SK-N-SH treated with all-trans-retinoic acid at 6 μM for 48 hours (cell line): ENCODE results near the gene TLR9.

Experiments
- CSDC2 ChIP-seq: fragments of 250-450 bp; sonication (Bioruptor Pico); IDR thresholded peaks from 2 replicates; pipeline ENCODE4 v1.5.0; 2020; ENCODE audit warnings: mild to moderate bottlenecking, moderate library complexity
- ESRRG ChIP-seq: fragments of 250-450 bp; sonication (Bioruptor Pico); IDR thresholded peaks from 2 replicates; pipeline ENCODE4 v1.6.1; 2021; ENCODE audit warnings: mild to moderate bottlenecking
- TSHZ2 ChIP-seq: fragments of 250-450 bp; sonication (Bioruptor Pico); IDR thresholded peaks from 2 replicates; pipeline ENCODE4 v1.5.0; 2020; ENCODE audit warnings: mild to moderate bottlenecking, moderate library complexity
- ZFP30 ChIP-seq: fragments of 450-650 bp; formaldehyde crosslinking; IDR thresholded peaks from 2 replicates; pipeline ENCODE4 v1.5.0; 2022; ENCODE audit warnings: mild to moderate bottlenecking, moderate library complexity

DNA sequence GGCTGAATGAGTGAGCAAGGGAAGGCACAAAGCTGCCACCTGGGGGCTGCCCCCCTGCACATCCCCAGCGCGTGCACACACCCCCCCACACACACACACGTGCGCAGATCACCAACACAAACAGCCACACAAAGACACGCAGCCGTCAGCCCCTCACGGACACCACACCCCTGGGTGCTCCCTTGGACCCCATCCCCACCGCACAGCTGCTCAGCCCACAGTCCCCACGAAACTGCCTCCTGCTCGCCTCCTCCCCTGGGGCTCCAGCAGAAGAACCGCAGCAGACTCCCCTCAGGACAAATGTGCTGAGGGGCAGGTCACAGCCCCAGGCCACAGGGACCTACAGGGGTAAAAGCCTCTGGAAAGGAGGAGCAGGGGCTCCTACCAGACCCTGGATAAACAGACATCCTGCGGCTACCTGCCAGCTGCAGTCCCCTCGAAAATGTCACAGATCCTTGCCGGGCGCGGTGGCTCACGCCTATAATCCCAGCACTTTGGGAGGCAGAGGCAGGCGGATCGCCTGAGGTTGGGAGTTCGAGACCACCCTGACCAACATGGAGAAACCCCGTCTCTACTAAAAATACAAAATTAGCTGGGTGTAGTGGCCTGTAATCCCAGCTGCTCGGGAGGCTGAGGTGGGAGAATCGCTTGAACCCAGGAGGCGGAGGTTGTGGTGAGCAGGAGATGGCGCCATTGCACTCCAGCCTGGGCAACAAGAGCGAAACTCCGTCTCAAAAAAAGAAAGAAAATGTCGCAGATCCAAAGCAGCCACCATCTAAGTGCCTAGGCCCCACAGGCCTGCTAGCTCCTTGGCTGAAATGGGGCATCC is 7.0 kb upstream of the TLR9 start:
- TF ChIP-seq TSHZ2 (CRISPR knock-in tag) (no peak), ZFP30 (CRISPR knock-in tag) (no peak), ESRRG (CRISPR knock-in tag) (no peak), CSDC2 (no peak)
